Measurements from ENCODE around the gene PRR12.

Gene PRR12

DNA sequence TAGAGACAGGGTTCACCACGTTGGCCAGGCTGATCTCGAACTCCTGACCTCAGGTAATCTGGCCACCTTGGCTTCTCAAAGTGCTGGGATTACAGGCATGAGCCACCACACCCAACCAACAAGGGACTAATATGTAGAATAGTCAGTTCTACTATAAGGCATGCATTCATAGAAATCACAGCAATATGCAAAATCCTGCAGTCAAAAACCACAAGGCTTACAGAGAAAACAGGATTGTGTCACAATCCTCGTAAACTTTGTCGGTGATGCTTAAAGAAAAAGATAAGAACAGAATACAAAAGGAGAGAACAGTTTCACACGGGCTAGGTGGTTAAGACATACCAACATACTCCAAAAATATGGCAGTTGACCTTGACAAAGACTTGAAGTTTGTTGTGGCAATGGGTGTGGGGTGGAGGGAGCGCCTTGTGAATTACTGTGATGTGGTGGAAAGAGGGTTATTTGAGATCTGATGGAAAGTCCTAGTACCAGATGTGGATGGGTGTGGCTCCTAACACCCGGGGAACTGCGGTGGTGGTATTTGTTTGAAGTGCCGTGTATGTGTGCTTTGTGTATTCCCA lies 23.0 kb upstream of the PRR12 start:
- peaks cover 10% of the 10 kb centered on the region for H3K36me3 Mint-ChIP-seq (ENCODE audit: low read depth)
- peaks cover 29% of the 10 kb centered on the region for H3K4me1 Mint-ChIP-seq
- no peaks in the 10 kb centered on the region for H3K9me3 Mint-ChIP-seq
- H3K27ac Mint-ChIP-seq, result peak overlapping the region in 1 of 3 experiments; percentile 70
- TF ChIP-seq, protein P1, sequence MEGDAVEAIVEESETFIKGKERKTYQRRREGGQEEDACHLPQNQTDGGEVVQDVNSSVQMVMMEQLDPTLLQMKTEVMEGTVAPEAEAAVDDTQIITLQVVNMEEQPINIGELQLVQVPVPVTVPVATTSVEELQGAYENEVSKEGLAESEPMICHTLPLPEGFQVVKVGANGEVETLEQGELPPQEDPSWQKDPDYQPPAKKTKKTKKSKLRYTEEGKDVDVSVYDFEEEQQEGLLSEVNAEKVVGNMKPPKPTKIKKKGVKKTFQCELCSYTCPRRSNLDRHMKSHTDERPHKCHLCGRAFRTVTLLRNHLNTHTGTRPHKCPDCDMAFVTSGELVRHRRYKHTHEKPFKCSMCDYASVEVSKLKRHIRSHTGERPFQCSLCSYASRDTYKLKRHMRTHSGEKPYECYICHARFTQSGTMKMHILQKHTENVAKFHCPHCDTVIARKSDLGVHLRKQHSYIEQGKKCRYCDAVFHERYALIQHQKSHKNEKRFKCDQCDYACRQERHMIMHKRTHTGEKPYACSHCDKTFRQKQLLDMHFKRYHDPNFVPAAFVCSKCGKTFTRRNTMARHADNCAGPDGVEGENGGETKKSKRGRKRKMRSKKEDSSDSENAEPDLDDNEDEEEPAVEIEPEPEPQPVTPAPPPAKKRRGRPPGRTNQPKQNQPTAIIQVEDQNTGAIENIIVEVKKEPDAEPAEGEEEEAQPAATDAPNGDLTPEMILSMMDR (IDR thresholded peaks at IDR 0.05; ENCODE audit: unreplicated experiment in 3 of 3), result no peak
- H3K27me3 Mint-ChIP-seq (ENCODE audit: low read depth), result no peaks in the 10 kb centered on the region
- H3K4me3 Mint-ChIP-seq, result no peak overlapping the region

DNA sequence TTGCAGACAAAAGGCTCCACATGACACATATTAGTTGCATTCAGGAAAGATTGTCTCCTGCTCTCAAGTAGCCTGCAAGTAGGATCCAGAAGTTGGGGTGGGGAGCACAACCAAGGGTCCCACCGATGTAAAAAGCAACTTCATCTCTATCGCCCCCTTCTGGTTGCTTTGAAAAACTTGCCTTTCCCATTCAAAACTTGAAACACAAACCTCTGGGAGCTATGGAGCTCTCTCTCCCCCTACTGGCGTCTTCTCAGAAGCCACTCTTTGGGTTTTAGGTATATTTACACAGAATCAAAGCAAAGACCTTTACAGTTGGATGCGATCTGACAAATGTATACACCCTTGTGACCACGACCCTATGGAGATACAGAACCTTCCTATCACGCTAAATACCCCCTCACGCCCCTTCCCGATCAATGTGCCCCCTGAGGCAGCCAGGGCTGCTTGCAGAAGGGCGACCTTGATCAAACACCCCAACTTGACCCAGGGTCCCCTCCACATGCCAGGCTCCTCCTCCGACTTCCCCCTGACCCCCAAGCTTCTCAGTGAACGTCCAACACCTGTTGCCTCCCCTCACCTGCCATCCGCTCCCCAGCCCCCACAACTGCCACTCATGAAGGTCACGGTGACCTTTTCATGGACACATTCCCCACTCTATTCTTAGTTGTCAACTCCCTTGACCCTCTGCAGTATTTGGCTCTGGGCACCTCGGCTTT lies 20.7 kb upstream of the PRR12 start:
- Mint-ChIP-seq H3K27me3 (ENCODE audit: low read depth) (no peaks in the 10 kb centered on the region), H3K4me3 (peak overlapping the region in 1 of 3 experiments; percentile 59), H3K4me1 (peaks cover 36% of the 10 kb centered on the region), H3K27ac (peak overlapping the region; percentile 83 to 94 (median 83)), H3K9me3 (no peaks in the 10 kb centered on the region), H3K36me3 (ENCODE audit: low read depth) (peaks cover 10% of the 10 kb centered on the region)
- TF ChIP-seq, protein P1 (IDR thresholded peaks at IDR 0.05; ENCODE audit: unreplicated experiment in 3 of 3), result peak; percentile 96 to 99 (median 99)

DNA sequence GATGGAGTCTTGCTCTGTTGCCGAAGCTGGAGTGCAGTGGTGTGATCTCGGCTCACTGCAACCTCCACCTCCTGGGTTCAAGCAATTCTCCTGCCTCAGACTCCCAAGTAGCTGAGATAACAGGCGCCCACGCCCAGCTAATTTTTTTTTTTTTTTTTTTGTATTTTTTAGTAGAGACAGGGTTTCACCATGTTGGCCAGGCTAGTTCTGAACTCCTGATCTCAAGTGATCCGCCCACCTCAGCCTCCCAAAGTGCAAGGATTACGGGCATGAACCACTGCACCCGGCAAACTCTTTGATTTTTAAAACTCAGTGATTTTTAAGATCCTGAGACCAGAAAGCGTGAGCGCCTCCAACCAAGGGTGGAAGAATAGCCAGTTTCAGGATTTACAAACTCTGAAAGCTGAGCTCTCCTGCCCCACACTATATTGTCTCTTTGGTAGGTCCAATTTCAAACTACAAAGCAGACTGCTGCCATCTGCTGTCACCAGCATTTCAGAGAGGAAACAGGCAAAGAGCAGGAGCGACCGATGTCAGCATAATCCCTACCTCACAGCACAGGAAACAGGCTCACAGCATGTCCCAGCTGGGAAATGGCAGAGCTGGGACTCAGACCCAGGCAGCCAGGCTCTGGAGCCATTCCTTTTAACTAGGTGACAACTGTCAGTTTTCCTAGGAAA lies 19.8 kb upstream of the PRR12 start:
- H3K4me1 Mint-ChIP-seq, result peaks cover 34% of the 10 kb centered on the region
- H3K27ac Mint-ChIP-seq, result peak overlapping the region; percentile 36 to 83 (median 80)
- H3K27me3 Mint-ChIP-seq (ENCODE audit: low read depth), result no peaks in the 10 kb centered on the region
- peaks cover 12% of the 10 kb centered on the region for H3K36me3 Mint-ChIP-seq (ENCODE audit: low read depth)
- TF ChIP-seq, protein P1 (IDR thresholded peaks at IDR 0.05; ENCODE audit: unreplicated experiment in 3 of 3), result no peak
- H3K9me3 Mint-ChIP-seq, result no peaks in the 10 kb centered on the region
- peak overlapping the region in 1 of 3 experiments; percentile 7 for H3K4me3 Mint-ChIP-seq

DNA sequence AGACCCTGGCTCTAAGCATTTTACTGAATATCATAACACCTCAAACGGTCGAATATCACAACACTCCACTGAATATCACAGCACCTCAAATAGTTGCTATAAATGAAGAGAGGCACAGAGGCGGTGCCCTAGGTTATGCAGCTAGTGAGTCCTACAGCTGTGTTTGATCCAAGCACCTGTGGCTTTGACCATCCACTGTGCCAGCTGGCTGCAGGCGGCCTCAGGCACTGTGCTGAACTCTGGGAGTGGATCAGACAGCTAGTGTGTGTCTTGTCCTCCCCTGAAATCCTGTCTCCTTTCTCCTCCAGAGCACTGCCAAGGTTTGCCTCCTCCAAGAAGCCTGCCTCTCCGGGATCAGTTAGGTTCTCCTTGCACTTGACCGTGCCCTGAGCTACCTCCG lies 18.0 kb upstream of the PRR12 start:
- H3K27ac Mint-ChIP-seq, result no peak overlapping the region
- no peak overlapping the region for H3K4me3 Mint-ChIP-seq
- no peaks in the 10 kb centered on the region for H3K27me3 Mint-ChIP-seq (ENCODE audit: low read depth)
- TF ChIP-seq, protein P1 (IDR thresholded peaks at IDR 0.05; ENCODE audit: unreplicated experiment in 3 of 3), result no peak
- H3K36me3 Mint-ChIP-seq (ENCODE audit: low read depth), result peaks cover 12% of the 10 kb centered on the region
- no peaks in the 10 kb centered on the region for H3K9me3 Mint-ChIP-seq
- H3K4me1 Mint-ChIP-seq, result peaks cover 31% of the 10 kb centered on the region

DNA sequence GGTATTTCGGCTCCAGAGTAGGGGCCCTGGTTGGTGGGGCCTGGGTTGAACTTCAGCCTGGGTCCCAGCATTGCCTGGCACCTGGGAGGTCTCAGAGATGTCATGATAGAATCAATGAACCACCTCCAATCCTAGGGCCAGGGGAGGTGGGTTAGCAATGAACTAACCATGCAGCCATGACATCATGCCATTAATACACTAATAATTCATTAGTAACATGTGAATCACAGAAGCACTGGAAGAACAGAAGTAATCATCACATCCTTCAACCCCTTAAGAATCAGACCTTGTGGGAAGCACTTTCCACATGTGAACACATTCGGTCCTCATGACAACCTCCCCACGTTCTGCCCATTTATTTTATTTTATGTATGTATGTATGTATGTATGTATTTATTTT lies 17.6 kb upstream of the PRR12 start:
- TF ChIP-seq, protein P1 (IDR thresholded peaks at IDR 0.05; ENCODE audit: unreplicated experiment in 3 of 3), result no peak
- Mint-ChIP-seq H3K27me3 (ENCODE audit: low read depth) (no peaks in the 10 kb centered on the region), H3K4me1 (peaks cover 26% of the 10 kb centered on the region), H3K9me3 (no peaks in the 10 kb centered on the region), H3K27ac (no peak overlapping the region), H3K4me3 (no peak overlapping the region), H3K36me3 (ENCODE audit: low read depth) (peaks cover 12% of the 10 kb centered on the region)
